PFSK-1 (cell line): ENCODE data around the gene SLC6A12.

Experiments used
- FOXP2 ChIP-seq: optimal IDR thresholded peaks from 2 replicates; pipeline ENCODE3; 2011; ENCODE audit warnings: borderline replicate concordance, control low read depth, inconsistent platforms; ENCODE audit not compliant: insufficient read depth; ENCODE audit errors: extremely low read length, extremely low read depth
- POLR2AphosphoS5 ChIP-seq: IDR thresholded peaks from 2 replicates; pipeline ENCODE4 v1.6.1; 2012; ENCODE audit warnings: low read depth, mild to moderate bottlenecking, control low read depth, low read length, moderate library complexity
- SIN3A ChIP-seq: IDR thresholded peaks from 2 replicates; pipeline ENCODE4 v1.6.1; 2012; ENCODE audit warnings: mild to moderate bottlenecking, low read length, moderate library complexity, borderline replicate concordance; ENCODE audit not compliant: insufficient read depth
- TAF1 ChIP-seq: IDR thresholded peaks from 2 replicates; pipeline ENCODE4 v1.6.1; 2012; ENCODE audit warnings: low read length, control low read depth, borderline replicate concordance; ENCODE audit not compliant: insufficient read depth
- TF ChIP-seq, protein P1 (sequence below), 2 experiments: IDR thresholded peaks; 2 replicates each; pipeline versions ENCODE4 v1.6.1 to v1.8.0; 2011 to 2012; ENCODE audit warnings: low read depth in 2 of 2, low read length in 2 of 2, control low read depth in 1 of 2, inconsistent platforms in 1 of 2, mild to moderate bottlenecking in 1 of 2, moderate library complexity in 1 of 2; ENCODE audit not compliant: insufficient read depth in 1 of 2

SLC6A12 gene

DNA sequence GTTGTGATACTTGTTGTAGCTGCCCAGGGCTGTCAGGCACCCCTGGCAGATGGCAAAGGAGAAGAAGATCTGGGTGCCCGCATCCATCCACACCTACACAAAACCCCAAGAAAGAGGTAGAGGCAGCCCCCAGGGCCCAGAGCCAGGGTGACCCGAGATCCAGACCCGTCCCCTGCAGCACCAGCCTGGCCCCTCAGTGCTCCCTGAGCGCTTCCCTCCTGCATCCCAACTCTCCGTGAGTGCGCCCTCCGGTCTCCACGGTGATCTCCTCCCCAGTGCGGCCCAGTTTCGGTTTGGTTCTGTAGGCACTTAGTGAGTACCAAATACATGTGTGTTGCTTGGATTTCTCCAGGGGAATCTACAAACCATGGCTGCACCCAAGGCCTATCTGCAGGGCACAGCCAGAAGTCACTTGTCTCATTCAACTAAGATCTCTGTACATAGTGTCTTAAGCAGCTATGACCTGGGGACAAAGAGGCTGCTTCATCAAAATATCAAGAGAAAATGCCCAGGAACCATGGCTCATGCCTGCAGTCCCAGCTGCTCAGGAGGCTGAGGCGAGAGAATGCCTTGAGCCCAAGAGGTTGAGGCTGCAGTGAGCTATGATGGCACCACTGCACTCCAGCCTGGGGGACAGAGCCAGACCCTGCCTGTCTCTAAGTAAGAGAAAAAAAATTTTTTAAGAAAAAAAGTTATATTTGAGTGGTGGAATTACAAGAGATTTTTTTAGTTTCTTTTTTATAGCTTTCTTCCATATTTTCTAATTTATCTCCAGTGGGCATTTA, 15.9 kb downstream of the SLC6A12 start:
- TF ChIP-seq, protein P1, sequence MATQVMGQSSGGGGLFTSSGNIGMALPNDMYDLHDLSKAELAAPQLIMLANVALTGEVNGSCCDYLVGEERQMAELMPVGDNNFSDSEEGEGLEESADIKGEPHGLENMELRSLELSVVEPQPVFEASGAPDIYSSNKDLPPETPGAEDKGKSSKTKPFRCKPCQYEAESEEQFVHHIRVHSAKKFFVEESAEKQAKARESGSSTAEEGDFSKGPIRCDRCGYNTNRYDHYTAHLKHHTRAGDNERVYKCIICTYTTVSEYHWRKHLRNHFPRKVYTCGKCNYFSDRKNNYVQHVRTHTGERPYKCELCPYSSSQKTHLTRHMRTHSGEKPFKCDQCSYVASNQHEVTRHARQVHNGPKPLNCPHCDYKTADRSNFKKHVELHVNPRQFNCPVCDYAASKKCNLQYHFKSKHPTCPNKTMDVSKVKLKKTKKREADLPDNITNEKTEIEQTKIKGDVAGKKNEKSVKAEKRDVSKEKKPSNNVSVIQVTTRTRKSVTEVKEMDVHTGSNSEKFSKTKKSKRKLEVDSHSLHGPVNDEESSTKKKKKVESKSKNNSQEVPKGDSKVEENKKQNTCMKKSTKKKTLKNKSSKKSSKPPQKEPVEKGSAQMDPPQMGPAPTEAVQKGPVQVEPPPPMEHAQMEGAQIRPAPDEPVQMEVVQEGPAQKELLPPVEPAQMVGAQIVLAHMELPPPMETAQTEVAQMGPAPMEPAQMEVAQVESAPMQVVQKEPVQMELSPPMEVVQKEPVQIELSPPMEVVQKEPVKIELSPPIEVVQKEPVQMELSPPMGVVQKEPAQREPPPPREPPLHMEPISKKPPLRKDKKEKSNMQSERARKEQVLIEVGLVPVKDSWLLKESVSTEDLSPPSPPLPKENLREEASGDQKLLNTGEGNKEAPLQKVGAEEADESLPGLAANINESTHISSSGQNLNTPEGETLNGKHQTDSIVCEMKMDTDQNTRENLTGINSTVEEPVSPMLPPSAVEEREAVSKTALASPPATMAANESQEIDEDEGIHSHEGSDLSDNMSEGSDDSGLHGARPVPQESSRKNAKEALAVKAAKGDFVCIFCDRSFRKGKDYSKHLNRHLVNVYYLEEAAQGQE (IDR thresholded peaks at IDR 0.05; ENCODE audit: insufficient read depth in 1 of 2, low read depth in 2 of 2, low read length in 2 of 2) = no peak
- TF ChIP-seq FOXP2 (no peak), TAF1 (no peak), POLR2AphosphoS5 (no peak), SIN3A (no peak)

DNA sequence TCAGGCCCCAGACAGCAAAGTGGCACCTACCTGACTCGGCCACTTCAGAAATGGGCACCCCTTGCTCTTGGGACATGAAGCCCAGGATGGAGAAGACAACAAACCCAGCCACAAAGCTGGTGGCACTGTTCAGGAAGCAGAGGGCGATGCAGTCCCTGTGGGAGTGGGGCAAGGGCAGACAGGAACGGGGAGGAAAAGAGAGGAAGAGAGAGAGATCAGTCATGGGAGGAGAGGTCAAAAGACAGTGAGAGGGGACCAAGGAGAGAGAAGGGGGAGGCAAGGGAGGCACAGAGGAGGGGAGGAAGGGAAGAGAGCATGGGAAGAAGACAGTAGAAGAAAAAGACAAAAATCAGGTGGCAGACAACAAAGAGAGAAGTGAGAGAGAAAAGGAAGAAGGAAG, 16.6 kb downstream of the SLC6A12 start:
- TF ChIP-seq, protein P1 (IDR thresholded peaks at IDR 0.05; ENCODE audit: insufficient read depth in 1 of 2, low read depth in 2 of 2, low read length in 2 of 2) = no peak
- TF ChIP-seq TAF1 (no peak), POLR2AphosphoS5 (no peak), FOXP2 (no peak), SIN3A (no peak)

DNA sequence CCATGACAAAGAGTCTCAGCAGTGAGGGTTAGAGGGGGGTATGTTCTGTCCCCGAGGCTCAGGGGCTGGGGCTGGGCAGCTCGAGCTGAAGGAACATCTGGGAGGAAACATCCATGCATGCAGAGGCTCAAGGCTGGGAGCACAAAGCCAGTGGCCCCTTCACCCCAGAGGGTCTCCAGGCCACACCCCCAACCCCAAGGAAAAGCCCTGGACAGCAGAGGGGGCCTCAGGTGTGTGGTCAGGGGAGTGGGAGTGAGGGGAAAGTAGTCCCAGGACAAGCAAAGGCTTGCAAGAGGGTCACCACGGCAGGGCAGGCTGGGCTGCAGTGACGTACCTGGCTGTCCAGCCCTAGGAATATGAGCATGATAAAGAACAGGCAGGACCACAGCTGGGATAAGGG, 17.5 kb downstream of the SLC6A12 start:
- TF ChIP-seq POLR2AphosphoS5 (no peak), TAF1 (no peak), SIN3A (no peak), FOXP2 (no peak)
- TF ChIP-seq, protein P1 (IDR thresholded peaks at IDR 0.05; ENCODE audit: insufficient read depth in 1 of 2, low read depth in 2 of 2, low read length in 2 of 2) = no peak

DNA sequence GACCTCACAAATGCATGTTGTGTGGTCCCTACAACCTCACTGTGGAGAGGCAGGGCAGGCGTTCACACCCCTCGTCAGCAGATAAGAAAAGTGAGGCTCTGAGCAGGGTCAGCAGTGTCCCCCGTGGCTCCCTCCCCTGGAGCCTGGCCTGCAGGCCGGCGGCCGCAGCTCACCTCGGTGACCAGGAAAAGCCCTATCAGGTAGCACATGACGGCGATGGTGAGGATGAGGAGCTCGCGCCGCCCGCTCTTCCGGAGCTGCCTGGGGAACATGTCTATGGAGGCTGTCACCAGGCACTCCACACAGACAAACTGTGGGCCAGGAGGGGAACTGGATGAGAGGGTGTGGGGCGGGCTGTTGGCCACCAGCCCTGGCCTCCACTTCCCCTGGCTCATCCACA, 18.0 kb downstream of the SLC6A12 start:
- TF ChIP-seq FOXP2 = no peak
- no peak for TF ChIP-seq POLR2AphosphoS5
- TF ChIP-seq TAF1 = no peak
- TF ChIP-seq, protein P1 (IDR thresholded peaks at IDR 0.05; ENCODE audit: insufficient read depth in 1 of 2, low read depth in 2 of 2, low read length in 2 of 2) = no peak
- no peak for TF ChIP-seq SIN3A

DNA sequence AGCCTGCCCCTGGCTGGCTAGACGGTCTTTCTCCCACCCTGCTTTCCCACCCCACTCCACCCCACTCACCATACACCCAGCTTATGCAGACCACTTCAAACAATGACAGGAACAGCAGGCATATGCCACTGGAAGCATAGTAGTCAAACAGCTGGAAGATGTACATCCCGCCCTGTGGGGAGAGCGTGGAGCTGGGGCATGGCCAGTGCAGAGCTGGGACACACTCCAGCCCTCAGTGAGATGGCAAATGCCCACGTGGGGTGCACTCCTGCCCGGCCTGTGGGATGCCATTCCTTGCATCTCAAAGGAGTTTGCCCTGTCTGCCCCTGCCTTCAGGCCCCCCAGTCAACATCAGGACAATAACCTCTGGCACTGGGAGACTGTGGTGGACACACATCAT, 18.8 kb downstream of the SLC6A12 start:
- no peak for TF ChIP-seq SIN3A
- TF ChIP-seq POLR2AphosphoS5 = no peak
- TF ChIP-seq, protein P1 (IDR thresholded peaks at IDR 0.05; ENCODE audit: insufficient read depth in 1 of 2, low read depth in 2 of 2, low read length in 2 of 2) = no peak
- no peak for TF ChIP-seq TAF1
- no peak for TF ChIP-seq FOXP2
